Osteocyte (in vitro differentiated cells): ENCODE results near the gene LTN1. TPM values are rescaled to one million over a fixed set of nuclear protein-coding genes. Genes with fewer than 3 reads are reported as not detected.

ENCODE experiments used
- DNase-seq: peaks from one replicate; pipeline ENCODE4 v3.0.0; 2021; ENCODE audit warnings: mixed read lengths; ENCODE audit not compliant: unreplicated experiment; ENCODE audit errors: extremely low spot score
- H3K27ac Mint-ChIP-seq: one replicate; pipeline ENCODE4 v1.8.0; 2021; ENCODE audit warnings: mild to moderate bottlenecking, mixed read lengths; ENCODE audit not compliant: unreplicated experiment
- H3K27me3 Mint-ChIP-seq: one replicate; pipeline ENCODE4 v1.8.0; 2021; ENCODE audit warnings: mixed read lengths; ENCODE audit not compliant: unreplicated experiment
- H3K36me3 Mint-ChIP-seq: one replicate; pipeline ENCODE4 v1.8.0; 2021; ENCODE audit warnings: mixed read lengths; ENCODE audit not compliant: unreplicated experiment
- H3K4me1 Mint-ChIP-seq: one replicate; pipeline ENCODE4 v1.8.0; 2021; ENCODE audit warnings: mixed read lengths; ENCODE audit not compliant: unreplicated experiment
- H3K4me3 Mint-ChIP-seq: one replicate; pipeline ENCODE4 v1.8.0; 2021; ENCODE audit warnings: mild to moderate bottlenecking, moderate library complexity, mixed read lengths; ENCODE audit not compliant: unreplicated experiment
- H3K9me3 Mint-ChIP-seq: one replicate; pipeline ENCODE4 v1.8.0; 2021; ENCODE audit warnings: mixed read lengths; ENCODE audit not compliant: unreplicated experiment
- CTCF ChIP-seq: fragments of 200-600 bp; sonication (generic); IDR thresholded peaks from 2 replicates; pipeline ENCODE4 v1.5.0; 2021; ENCODE audit warnings: antibody characterized with exemption, mild to moderate bottlenecking, moderate library complexity
- total RNA-seq: library from RNA; stranded (reverse); gene quantifications from 2 replicates; pipeline ENCODE4 v1.2.1, GENCODE V29; 2021

The LTN1 gene
- total RNA-seq, 1 donor from 2014 or later: 25.6 TPM

- Mint-ChIP-seq H3K36me3 (peaks cover 29% of the 10 kb centered on the region), H3K4me1 (peaks cover 14% of the 10 kb centered on the region), H3K27ac (no peak overlapping the region), H3K27me3 (no peaks in the 10 kb centered on the region), H3K9me3 (no peaks in the 10 kb centered on the region), H3K4me3 (no peak overlapping the region)
- TF ChIP-seq CTCF: no peak
- DNase-seq: no peak
These were observed 6.0 kb downstream of the LTN1 start for GRCh38 chr21:28986677-28987076.

- no peaks in the 10 kb centered on the region for H3K4me1 Mint-ChIP-seq
- H3K4me3 Mint-ChIP-seq: no peak overlapping the region
- no peak for DNase-seq
- H3K9me3 Mint-ChIP-seq: no peaks in the 10 kb centered on the region
- H3K27ac Mint-ChIP-seq: no peak overlapping the region
- TF ChIP-seq CTCF: no peak
- peaks cover 41% of the 10 kb centered on the region for H3K36me3 Mint-ChIP-seq
- no peaks in the 10 kb centered on the region for H3K27me3 Mint-ChIP-seq
These were observed 10.0 kb downstream of the LTN1 start for GRCh38 chr21:28982637-28983036.

- no peaks in the 10 kb centered on the region for H3K9me3 Mint-ChIP-seq
These were observed 13.6 kb downstream of the LTN1 start for GRCh38 chr21:28979092-28979491.

GRCh38 chr21:28975397-28975796 is 17.3 kb downstream of the LTN1 start:
- no peak for TF ChIP-seq CTCF
- no peaks in the 10 kb centered on the region for H3K4me1 Mint-ChIP-seq
- no peaks in the 10 kb centered on the region for H3K27me3 Mint-ChIP-seq
- DNase-seq: no peak
- H3K27ac Mint-ChIP-seq: no peak overlapping the region
- H3K4me3 Mint-ChIP-seq: no peak overlapping the region
- peaks cover 5% of the 10 kb centered on the region for H3K9me3 Mint-ChIP-seq
- H3K36me3 Mint-ChIP-seq: peaks cover 33% of the 10 kb centered on the region

More at GRCh38 chr21:28979092-28979491, 13.6 kb downstream of the LTN1 start:
- no peak for DNase-seq
- Mint-ChIP-seq H3K27ac (no peak overlapping the region), H3K27me3 (no peaks in the 10 kb centered on the region), H3K4me1 (no peaks in the 10 kb centered on the region), H3K36me3 (peaks cover 35% of the 10 kb centered on the region), H3K4me3 (no peak overlapping the region)
- no peak for TF ChIP-seq CTCF

GRCh38 chr21:28974531-28975227 is 18.0 kb downstream of the LTN1 start:
- Mint-ChIP-seq H3K36me3 (peaks cover 38% of the 10 kb centered on the region), H3K27me3 (no peaks in the 10 kb centered on the region), H3K9me3 (peaks cover 5% of the 10 kb centered on the region), H3K4me1 (no peaks in the 10 kb centered on the region), H3K4me3 (no peak overlapping the region), H3K27ac (no peak overlapping the region)
- DNase-seq: no peak
- no peak for TF ChIP-seq CTCF
